Nephron progenitor cell (in vitro differentiated cells): Measurements from ENCODE around the gene HOMER3.

Source experiments
- DNase-seq: peaks from one replicate; pipeline ENCODE4 v3.0.0; 2021
- H3K27ac Mint-ChIP-seq: 2 replicates; pipeline ENCODE4 v1.8.0; 2021; ENCODE audit warnings: mild to moderate bottlenecking, moderate library complexity, mixed read lengths
- H3K27me3 Mint-ChIP-seq: 2 replicates; pipeline ENCODE4 v1.8.0; 2021; ENCODE audit warnings: mild to moderate bottlenecking, low read depth, mixed read lengths; ENCODE audit not compliant: poor library complexity
- H3K36me3 Mint-ChIP-seq: 2 replicates; pipeline ENCODE4 v1.8.0; 2021; ENCODE audit warnings: low read depth, mixed read lengths
- H3K4me1 Mint-ChIP-seq: 2 replicates; pipeline ENCODE4 v1.8.0; 2021; ENCODE audit warnings: mixed read lengths
- H3K4me3 Mint-ChIP-seq: 2 replicates; pipeline ENCODE4 v1.8.0; 2021; ENCODE audit warnings: mild to moderate bottlenecking, moderate library complexity, mixed read lengths
- H3K9me3 Mint-ChIP-seq: 2 replicates; pipeline ENCODE4 v1.8.0; 2021; ENCODE audit warnings: mild to moderate bottlenecking, moderate library complexity, mixed read lengths
- TF ChIP-seq, protein P1 (sequence below): fragments of 200-600 bp; sonication (generic); IDR thresholded peaks from 2 replicates; pipeline ENCODE4 v1.5.0; 2021; ENCODE audit warnings: antibody characterized with exemption

HOMER3 gene

DNA sequence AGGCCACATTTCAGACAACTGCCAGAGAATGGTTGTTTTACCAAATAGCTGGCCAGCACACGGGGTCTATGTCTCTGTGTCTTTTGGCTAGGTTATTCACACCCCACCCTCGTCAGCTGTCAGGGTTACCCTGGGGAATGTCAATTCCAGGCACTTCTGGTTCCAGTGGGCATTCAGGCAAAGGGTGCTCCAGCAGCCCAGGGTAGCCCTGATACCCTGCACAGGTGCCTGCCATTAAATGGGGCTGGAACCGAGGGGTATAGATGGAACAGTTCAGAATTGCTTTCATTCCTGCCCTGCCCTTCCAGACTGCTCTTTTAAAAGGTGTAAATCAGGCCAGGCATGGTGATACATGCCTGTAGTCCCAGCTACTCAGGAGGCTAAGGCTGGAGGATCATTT is 43.2 kb upstream of the HOMER3 start:
- no peaks in the 10 kb centered on the region for H3K36me3 Mint-ChIP-seq
- H3K4me1 Mint-ChIP-seq, result no peaks in the 10 kb centered on the region
- DNase-seq, result no peak
- TF ChIP-seq, protein P1, sequence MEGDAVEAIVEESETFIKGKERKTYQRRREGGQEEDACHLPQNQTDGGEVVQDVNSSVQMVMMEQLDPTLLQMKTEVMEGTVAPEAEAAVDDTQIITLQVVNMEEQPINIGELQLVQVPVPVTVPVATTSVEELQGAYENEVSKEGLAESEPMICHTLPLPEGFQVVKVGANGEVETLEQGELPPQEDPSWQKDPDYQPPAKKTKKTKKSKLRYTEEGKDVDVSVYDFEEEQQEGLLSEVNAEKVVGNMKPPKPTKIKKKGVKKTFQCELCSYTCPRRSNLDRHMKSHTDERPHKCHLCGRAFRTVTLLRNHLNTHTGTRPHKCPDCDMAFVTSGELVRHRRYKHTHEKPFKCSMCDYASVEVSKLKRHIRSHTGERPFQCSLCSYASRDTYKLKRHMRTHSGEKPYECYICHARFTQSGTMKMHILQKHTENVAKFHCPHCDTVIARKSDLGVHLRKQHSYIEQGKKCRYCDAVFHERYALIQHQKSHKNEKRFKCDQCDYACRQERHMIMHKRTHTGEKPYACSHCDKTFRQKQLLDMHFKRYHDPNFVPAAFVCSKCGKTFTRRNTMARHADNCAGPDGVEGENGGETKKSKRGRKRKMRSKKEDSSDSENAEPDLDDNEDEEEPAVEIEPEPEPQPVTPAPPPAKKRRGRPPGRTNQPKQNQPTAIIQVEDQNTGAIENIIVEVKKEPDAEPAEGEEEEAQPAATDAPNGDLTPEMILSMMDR, result no peak
- H3K4me3 Mint-ChIP-seq, result no peak overlapping the region
- H3K9me3 Mint-ChIP-seq, result no peaks in the 10 kb centered on the region
- peaks cover 50% of the 10 kb centered on the region for H3K27me3 Mint-ChIP-seq
- H3K27ac Mint-ChIP-seq, result no peak overlapping the region

GRCh38 chr19:18982669-18983068 is 41.7 kb upstream of the HOMER3 start:
- Mint-ChIP-seq H3K36me3 (no peaks in the 10 kb centered on the region), H3K27ac (no peak overlapping the region), H3K4me1 (peaks cover 13% of the 10 kb centered on the region), H3K9me3 (no peaks in the 10 kb centered on the region), H3K4me3 (no peak overlapping the region), H3K27me3 (peaks cover 58% of the 10 kb centered on the region)
- TF ChIP-seq, protein P1, result no peak
- no peak for DNase-seq

GRCh38 chr19:18980432-18981020 is 39.5 kb upstream of the HOMER3 start:
- Mint-ChIP-seq H3K9me3 (no peaks in the 10 kb centered on the region), H3K4me1 (peaks cover 13% of the 10 kb centered on the region), H3K4me3 (no peak overlapping the region), H3K36me3 (no peaks in the 10 kb centered on the region), H3K27ac (no peak overlapping the region), H3K27me3 (peaks cover 48% of the 10 kb centered on the region)
- TF ChIP-seq, protein P1, result no peak
- DNase-seq, result no peak

- TF ChIP-seq, protein P1, result no peak
- no peak for DNase-seq
Observed at GRCh38 chr19:18978616-18979015, 37.6 kb upstream of the HOMER3 start.

GRCh38 chr19:18975869-18976268 is 34.9 kb upstream of the HOMER3 start:
- Mint-ChIP-seq H3K4me3 (no peak overlapping the region), H3K9me3 (no peaks in the 10 kb centered on the region), H3K27ac (no peak overlapping the region), H3K4me1 (peaks cover 13% of the 10 kb centered on the region), H3K36me3 (no peaks in the 10 kb centered on the region), H3K27me3 (peaks cover 20% of the 10 kb centered on the region)
- TF ChIP-seq, protein P1, result no peak
- no peak for DNase-seq

More at GRCh38 chr19:18978616-18979015, 37.6 kb upstream of the HOMER3 start:
- Mint-ChIP-seq H3K27ac (no peak overlapping the region), H3K4me3 (no peak overlapping the region), H3K27me3 (peaks cover 37% of the 10 kb centered on the region), H3K36me3 (no peaks in the 10 kb centered on the region), H3K9me3 (no peaks in the 10 kb centered on the region), H3K4me1 (peaks cover 13% of the 10 kb centered on the region)

GRCh38 chr19:18975011-18975410 is 34.0 kb upstream of the HOMER3 start:
- Mint-ChIP-seq H3K27me3 (peaks cover 13% of the 10 kb centered on the region), H3K4me1 (peaks cover 13% of the 10 kb centered on the region), H3K4me3 (no peak overlapping the region), H3K27ac (no peak overlapping the region), H3K9me3 (no peaks in the 10 kb centered on the region), H3K36me3 (no peaks in the 10 kb centered on the region)
- DNase-seq, result no peak
- TF ChIP-seq, protein P1, result no peak
